MCF 10A (cell line): ENCODE data around the gene C2. TPM values are rescaled to one million over a fixed set of nuclear protein-coding genes. Genes with fewer than 3 reads are reported as not detected.

ENCODE experiments used
- BruUV-seq: library from RNA; stranded (reverse); fragments of 400-500 nt; replicated peaks from 2 replicates; lab custom pipeline; 2021; lab: Mats Ljungman, UMichigan
- CTCF ChIA-PET: fragments of 300-600 bp; sonication (Branson Sonifier 250); formaldehyde crosslinking; extraction: SDS; loops from one replicate; lab custom pipeline; 2021; ENCODE audit warnings: antibody characterized with exemption, inconsistent platforms; lab: Yijun Ruan, JAX
- POLR2A ChIA-PET: fragments of 300-600, 350-650 bp; sonication (Branson Sonifier 250); formaldehyde crosslinking; extraction: SDS; loops from one replicate; lab custom pipeline; 2020; ENCODE audit warnings: antibody characterized with exemption, inconsistent platforms; lab: Yijun Ruan, JAX
- DNase-seq: peaks from one replicate; pipeline ENCODE4 v3.0.0-alpha.2; 2018; ENCODE audit not compliant: unreplicated experiment
- H3K27ac Mint-ChIP-seq: one replicate; pipeline ENCODE4 v1.8.0; 2022; ENCODE audit warnings: mild to moderate bottlenecking, low read depth, mixed read lengths; ENCODE audit not compliant: unreplicated experiment
- H3K27me3 Mint-ChIP-seq: one replicate; pipeline ENCODE4 v1.8.0; 2022; ENCODE audit warnings: mixed read lengths; ENCODE audit not compliant: insufficient read depth, unreplicated experiment
- H3K36me3 Mint-ChIP-seq: one replicate; pipeline ENCODE4 v1.8.0; 2022; ENCODE audit warnings: mild to moderate bottlenecking, moderate library complexity, mixed read lengths; ENCODE audit not compliant: insufficient read depth, unreplicated experiment
- H3K4me1 Mint-ChIP-seq: one replicate; pipeline ENCODE4 v1.8.0; 2022; ENCODE audit warnings: mixed read lengths; ENCODE audit not compliant: insufficient read depth, unreplicated experiment
- H3K4me3 Mint-ChIP-seq: one replicate; pipeline ENCODE4 v1.8.0; 2022; ENCODE audit warnings: mild to moderate bottlenecking, moderate library complexity, mixed read lengths; ENCODE audit not compliant: unreplicated experiment
- H3K9me3 Mint-ChIP-seq: one replicate; pipeline ENCODE4 v1.8.0; 2022; ENCODE audit warnings: mixed read lengths; ENCODE audit not compliant: unreplicated experiment
- intact Hi-C: fragments of 100-400 bp; cut with micrococcal nuclease; formaldehyde crosslinking; loops from 2 replicates; pipeline ENCODE4 v1.14.1; 2022
- total RNA-seq: library from RNA; stranded (reverse); gene quantifications from 2 replicates; pipeline ENCODE4 v1.2.3, GENCODE V29; 2022
- TF ChIP-seq, protein P1 (sequence below): fragments of 200-600 bp; IDR thresholded peaks from one replicate; pipeline ENCODE4 v1.8.0; 2022; ENCODE audit warnings: antibody characterized with exemption, mild to moderate bottlenecking; ENCODE audit not compliant: unreplicated experiment

Gene C2
- total RNA-seq, 1 experiment from 2014 or later: not detected

DNA sequence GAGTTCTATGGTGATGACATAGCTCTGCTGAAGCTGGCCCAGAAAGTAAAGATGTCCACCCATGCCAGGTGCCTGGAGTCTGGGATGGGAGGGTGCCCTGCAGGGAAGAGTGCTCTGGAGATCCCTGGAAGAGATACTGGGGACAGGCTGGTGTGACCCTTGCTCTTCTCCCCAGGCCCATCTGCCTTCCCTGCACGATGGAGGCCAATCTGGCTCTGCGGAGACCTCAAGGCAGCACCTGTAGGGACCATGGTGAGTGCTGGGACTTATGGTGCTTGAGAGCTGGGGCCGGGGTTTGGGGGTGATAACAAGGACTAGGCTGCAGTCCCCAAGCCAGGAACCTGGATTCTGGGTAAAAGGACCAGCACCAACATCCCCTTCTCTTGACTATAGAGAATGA is 16.2 kb downstream of the C2 start:
- Mint-ChIP-seq H3K27ac (no peak overlapping the region), H3K4me1 (peaks cover 56% of the 10 kb centered on the region), H3K36me3 (peaks cover 24% of the 10 kb centered on the region), H3K9me3 (no peaks in the 10 kb centered on the region), H3K27me3 (no peaks in the 10 kb centered on the region), H3K4me3 (no peak overlapping the region)
- TF ChIP-seq, protein P1, sequence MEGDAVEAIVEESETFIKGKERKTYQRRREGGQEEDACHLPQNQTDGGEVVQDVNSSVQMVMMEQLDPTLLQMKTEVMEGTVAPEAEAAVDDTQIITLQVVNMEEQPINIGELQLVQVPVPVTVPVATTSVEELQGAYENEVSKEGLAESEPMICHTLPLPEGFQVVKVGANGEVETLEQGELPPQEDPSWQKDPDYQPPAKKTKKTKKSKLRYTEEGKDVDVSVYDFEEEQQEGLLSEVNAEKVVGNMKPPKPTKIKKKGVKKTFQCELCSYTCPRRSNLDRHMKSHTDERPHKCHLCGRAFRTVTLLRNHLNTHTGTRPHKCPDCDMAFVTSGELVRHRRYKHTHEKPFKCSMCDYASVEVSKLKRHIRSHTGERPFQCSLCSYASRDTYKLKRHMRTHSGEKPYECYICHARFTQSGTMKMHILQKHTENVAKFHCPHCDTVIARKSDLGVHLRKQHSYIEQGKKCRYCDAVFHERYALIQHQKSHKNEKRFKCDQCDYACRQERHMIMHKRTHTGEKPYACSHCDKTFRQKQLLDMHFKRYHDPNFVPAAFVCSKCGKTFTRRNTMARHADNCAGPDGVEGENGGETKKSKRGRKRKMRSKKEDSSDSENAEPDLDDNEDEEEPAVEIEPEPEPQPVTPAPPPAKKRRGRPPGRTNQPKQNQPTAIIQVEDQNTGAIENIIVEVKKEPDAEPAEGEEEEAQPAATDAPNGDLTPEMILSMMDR: no peak
- intact Hi-C loops: no loop called here
- DNase-seq: no peak
- ChIA-PET CTCF (interaction anchor here (0.6 to 1.2 kb wide), 3 partner anchors 8 to 446 kb away, joined by 3 to 4 read pairs (median 3); no protein-coding TSS in a partner anchor), POLR2A (interaction anchor here (3.0 kb wide), 1 partner anchor 46 kb away, joined by 24 read pairs; the partner anchor contains the start of gene EHMT2)
- no TSS peak for BruUV-seq

DNA sequence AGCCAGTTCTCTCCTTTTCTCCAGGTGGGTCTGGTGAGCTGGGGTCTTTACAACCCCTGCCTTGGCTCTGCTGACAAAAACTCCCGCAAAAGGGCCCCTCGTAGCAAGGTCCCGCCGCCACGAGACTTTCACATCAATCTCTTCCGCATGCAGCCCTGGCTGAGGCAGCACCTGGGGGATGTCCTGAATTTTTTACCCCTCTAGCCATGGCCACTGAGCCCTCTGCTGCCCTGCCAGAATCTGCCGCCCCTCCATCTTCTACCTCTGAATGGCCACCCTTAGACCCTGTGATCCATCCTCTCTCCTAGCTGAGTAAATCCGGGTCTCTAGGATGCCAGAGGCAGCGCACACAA is 17.6 kb downstream of the C2 start:
- H3K27me3 Mint-ChIP-seq: no peaks in the 10 kb centered on the region
- BruUV-seq: no TSS peak
- ChIA-PET POLR2A (interaction anchor here (0.7 to 3.0 kb wide), 18 partner anchors 12 to 1005 kb away, joined by 3 to 24 read pairs (median 5); partner anchors contain the start of genes DXO, EHMT2, FKBPL and NELFE), CTCF (interaction anchor here (0.6 to 0.9 kb wide), 4 partner anchors 24 to 332 kb away, joined by 3 to 4 read pairs (median 3); no protein-coding TSS in a partner anchor)
- no peaks in the 10 kb centered on the region for H3K9me3 Mint-ChIP-seq
- peaks cover 34% of the 10 kb centered on the region for H3K36me3 Mint-ChIP-seq
- TF ChIP-seq, protein P1: no peak
- peak overlapping the region; percentile 64 for H3K4me3 Mint-ChIP-seq
- no peak for DNase-seq
- intact Hi-C loops: no loop called here
- H3K27ac Mint-ChIP-seq: peak overlapping the region; percentile 90
- H3K4me1 Mint-ChIP-seq: peaks cover 64% of the 10 kb centered on the region

DNA sequence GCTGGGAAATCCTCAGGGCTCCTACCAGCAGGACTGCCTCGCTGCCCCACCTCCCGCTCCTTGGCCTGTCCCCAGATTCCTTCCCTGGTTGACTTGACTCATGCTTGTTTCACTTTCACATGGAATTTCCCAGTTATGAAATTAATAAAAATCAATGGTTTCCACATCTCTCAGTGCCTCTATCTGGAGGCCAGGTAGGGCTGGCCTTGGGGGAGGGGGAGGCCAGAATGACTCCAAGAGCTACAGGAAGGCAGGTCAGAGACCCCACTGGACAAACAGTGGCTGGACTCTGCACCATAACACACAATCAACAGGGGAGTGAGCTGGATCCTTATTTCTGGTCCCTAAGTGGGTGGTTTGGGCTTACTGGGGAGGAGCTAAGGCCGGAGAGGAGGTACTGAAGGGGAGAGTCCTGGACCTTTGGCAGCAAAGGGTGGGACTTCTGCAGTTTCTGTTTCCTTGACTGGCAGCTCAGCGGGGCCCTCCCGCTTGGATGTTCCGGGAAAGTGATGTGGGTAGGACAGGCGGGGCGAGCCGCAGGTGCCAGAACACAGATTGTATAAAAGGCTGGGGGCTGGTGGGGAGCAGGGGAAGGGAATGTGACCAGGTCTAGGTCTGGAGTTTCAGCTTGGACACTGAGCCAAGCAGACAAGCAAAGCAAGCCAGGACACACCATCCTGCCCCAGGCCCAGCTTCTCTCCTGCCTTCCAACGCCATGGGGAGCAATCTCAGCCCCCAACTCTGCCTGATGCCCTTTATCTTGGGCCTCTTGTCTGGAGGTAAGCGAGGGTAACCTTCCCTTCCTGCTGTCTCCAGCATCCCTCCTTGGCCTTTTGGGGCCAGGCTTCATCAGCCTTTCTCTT is 18.2 kb downstream of the C2 start, which contains the start of gene CFB:
TSS of gene CFB (plus strand) at position 589 of the 863 bp plus-strand sequence. CDS start at position 716, 127 bp downstream.
- H3K4me3 Mint-ChIP-seq: peak within 1 kb of the TSS; percentile 64
- no peaks in the 10 kb centered on the region for H3K27me3 Mint-ChIP-seq
- ChIA-PET POLR2A (interaction anchor here (0.6 to 3.0 kb wide), 19 partner anchors 12 to 1309 kb away, joined by 3 to 24 read pairs (median 5); partner anchors contain the start of genes DXO, EHMT2, FKBPL and NELFE), CTCF (interaction anchor here (0.6 to 0.9 kb wide), 3 partner anchors 25 to 333 kb away, joined by 3 to 4 read pairs (median 3); no protein-coding TSS in a partner anchor)
- TF ChIP-seq, protein P1: no peak
- DNase-seq: peak; percentile 94
- peak within 1 kb of the TSS; percentile 90 for H3K27ac Mint-ChIP-seq
- H3K36me3 Mint-ChIP-seq: peaks cover 40% of the 10 kb centered on the region
- intact Hi-C loops: no loop called here
- no TSS peak for BruUV-seq
- peaks cover 59% of the 10 kb centered on the region for H3K4me1 Mint-ChIP-seq
- no peaks in the 10 kb centered on the region for H3K9me3 Mint-ChIP-seq

DNA sequence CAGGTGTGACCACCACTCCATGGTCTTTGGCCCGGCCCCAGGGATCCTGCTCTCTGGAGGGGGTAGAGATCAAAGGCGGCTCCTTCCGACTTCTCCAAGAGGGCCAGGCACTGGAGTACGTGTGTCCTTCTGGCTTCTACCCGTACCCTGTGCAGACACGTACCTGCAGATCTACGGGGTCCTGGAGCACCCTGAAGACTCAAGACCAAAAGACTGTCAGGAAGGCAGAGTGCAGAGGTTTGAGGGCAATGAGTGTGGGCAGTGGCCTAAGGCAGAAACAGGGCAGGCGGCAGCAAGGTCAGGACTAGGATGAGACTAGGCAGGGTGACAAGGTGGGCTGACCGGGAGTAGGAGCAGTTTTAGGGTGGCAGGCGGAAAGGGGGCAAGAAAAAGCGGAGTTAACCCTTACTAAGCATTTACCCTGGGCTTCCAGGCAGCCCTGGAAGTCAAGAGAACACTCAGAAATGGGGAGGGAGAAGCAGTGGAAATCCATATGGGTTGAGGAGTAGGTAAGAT is 18.9 kb downstream of the C2 start:
- CTCF ChIA-PET: no interaction called here
- H3K4me3 Mint-ChIP-seq: peak overlapping the region; percentile 64
- no peaks in the 10 kb centered on the region for H3K27me3 Mint-ChIP-seq
- H3K36me3 Mint-ChIP-seq: peaks cover 40% of the 10 kb centered on the region
- H3K27ac Mint-ChIP-seq: peak overlapping the region; percentile 90
- H3K9me3 Mint-ChIP-seq: no peaks in the 10 kb centered on the region
- intact Hi-C loops: no loop called here
- TF ChIP-seq, protein P1: no peak
- TSS peak; percentile 69 for BruUV-seq
- H3K4me1 Mint-ChIP-seq: peaks cover 53% of the 10 kb centered on the region
- POLR2A ChIA-PET: interaction anchor here (1.1 to 3.0 kb wide), 11 partner anchors 11 to 183 kb away, joined by 4 to 24 read pairs (median 6); partner anchors contain the start of genes DXO, EHMT2, FKBPL and NELFE
- DNase-seq: no peak
